HT-29 (cell line): ENCODE results near the gene KDM2B. TPM values are rescaled to one million over a fixed set of nuclear protein-coding genes. Genes with fewer than 3 reads are reported as not detected.

Experiments used
- DNase-seq: peaks from one replicate; pipeline ENCODE4 v3.0.0-alpha.2; 2015; ENCODE audit warnings: low spot score
- total RNA-seq: library from RNA; depleted of rRNA; stranded (reverse); fragments of >200 nt; shearing (Covaris generic); gene quantifications from 2 replicates; pipeline ENCODE4 v1.2.3, GENCODE V29; 2014; rRNA removed

KDM2B gene
- total RNA-seq = 29.6 and 38.4 TPM in 2 replicates

DNA sequence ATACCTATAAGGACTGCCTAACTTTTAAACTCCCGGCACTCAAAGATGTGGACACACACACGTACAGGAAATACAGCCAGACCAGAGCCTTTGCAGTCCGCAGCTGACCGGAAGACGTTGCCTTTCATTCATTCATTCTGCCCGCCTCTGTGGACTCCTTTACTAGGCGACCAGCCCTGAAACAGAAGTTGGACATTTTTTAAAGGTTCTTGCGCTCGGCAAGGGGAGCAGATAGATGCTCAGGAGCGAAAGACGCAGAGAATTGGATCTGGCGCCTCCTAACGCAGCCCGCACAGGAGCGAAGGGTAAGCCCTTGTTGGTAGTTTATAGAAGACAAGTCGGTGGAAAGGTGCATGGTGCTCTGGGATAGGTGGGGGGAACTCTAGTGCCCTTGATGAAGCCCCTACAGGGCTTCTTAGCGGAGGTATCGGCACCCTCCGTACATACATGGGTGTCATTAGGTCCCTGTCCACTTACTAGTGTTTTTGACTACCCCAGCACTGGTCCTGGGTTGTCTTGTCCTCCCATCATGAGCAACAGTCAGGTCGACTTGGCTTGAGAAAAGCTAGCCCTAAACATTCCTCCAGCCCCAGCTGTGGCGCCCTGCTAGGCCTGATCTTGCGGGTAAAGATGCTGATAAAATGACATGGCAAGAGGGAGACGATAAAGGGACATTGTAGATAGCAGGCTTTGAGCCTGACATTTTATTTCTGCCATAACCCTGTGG lies at the start of gene KDM2B:
TSS of gene KDM2B (minus strand) at position 65 of the 727 bp plus-strand sequence. CDS start 112 bp downstream, outside the sequence.
- no peak for DNase-seq

DNA sequence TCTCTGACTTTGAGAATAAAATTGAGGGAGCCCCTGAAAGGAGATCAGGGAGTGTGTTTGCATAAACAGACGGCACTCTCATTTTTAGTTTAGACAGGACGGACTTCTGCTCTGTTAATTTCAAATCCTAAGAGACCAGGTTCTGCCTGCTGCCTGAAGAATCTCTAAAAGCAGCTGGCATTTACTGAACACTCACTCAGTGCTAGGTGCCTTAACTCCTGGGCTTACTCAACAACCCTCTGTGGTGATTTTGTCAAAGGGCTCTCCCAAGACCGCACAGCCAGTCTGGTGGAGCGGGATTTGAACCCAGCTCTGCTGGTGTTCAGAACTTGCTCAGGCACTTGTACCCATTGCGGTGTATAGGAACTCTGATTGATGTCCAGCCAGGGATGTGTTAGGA lies 47.7 kb upstream of the KDM2B start:
- no peak for DNase-seq

DNA sequence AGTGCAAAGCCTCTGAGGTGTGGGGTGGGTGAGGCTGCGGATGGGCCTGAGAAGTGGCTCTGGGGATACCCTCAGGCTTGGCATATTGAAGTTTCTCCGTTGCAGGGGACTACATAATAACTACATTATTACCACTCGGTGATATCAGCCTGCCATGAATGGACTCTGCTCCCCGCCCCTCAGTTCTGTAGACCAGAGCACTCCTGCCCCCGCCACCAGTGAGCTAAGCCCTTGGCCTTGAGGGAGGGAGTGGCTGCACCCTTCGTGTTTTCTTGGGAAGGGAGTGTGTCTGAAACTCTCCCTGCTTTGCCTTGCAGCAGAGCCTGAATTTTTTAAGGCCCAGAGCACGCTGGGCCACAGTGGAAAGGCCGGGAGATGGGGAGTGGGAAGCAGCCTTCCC lies 47.2 kb upstream of the KDM2B start:
- no peak for DNase-seq

DNA sequence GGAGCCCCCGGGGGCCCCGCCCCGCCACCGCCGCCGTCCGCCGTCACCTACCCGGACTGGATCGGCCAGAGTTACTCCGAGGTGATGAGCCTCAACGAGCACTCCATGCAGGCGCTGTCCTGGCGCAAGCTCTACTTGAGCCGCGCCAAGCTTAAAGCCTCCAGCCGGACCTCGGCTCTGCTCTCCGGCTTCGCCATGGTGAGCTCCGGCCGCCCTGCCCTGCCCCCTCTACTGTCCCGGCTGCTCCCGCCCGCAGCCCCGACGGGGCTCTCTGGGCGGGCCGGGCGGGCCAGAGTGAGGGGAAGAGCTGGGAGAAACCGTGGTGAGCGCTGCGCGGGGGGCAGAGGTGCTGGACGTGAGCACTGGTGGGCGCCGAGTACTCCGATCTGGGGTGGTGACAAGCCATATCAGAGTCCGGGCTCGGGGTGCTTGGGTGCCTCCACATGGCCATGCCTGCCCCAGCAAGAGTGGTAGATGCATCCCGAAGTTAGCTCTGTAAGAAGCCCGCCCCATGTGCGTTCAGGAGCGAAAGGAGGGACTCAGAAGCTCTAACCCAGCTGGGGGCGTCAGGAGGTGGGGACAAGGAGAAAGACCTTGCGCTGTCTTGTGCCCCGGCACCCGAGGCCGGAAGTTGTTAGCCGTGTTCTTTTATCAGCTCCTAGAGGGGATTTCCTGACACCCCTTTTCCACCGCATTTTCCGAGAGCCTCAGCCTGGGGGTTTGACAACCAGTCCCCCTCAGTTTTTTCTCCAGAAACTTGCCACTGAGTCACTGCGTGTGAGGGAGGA lies 46.2 kb upstream of the KDM2B start:
- DNase-seq = peak; percentile 77

DNA sequence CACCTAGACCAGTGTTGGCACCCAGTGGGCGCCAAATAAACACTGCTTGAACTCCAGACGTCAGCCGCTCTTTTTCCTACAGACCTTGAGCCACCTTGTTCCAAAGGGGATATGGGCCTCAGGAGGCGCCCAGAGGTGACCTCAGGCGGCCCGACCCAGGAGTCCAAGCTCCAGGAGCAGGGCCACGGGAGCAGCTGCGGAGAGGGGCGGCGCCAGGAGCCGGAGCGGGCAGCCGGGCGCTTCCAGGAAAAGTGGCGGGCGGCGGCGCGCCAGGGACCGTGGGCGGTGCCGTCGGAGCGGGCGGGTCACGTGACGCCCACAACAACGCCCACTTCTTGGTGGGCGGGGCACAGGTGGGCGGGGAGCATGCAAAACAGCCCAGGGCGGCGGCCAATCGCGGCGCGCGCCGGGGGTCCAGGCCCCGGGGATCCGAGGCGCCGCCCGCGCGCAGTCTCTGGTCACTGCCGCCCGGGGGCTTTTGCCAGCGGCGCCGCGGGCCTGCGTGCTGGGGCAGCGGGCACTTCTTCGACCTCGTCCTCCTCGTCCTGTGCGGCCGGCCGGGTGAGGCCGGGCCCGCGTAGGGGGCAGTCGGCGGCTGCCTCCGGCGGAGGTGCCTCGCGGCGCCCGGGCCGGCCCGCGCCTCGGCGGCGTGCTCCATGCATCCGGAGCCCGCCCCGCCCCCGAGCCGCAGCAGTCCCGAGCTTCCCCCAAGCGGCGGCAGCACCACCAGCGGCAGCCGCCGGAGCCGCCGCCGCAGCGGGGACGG lies 45.4 kb upstream of the KDM2B start, which contains the start of gene ORAI1:
TSS of gene ORAI1 (plus strand) at position 444 of the 766 bp plus-strand sequence.
- peak; percentile 95 for DNase-seq

DNA sequence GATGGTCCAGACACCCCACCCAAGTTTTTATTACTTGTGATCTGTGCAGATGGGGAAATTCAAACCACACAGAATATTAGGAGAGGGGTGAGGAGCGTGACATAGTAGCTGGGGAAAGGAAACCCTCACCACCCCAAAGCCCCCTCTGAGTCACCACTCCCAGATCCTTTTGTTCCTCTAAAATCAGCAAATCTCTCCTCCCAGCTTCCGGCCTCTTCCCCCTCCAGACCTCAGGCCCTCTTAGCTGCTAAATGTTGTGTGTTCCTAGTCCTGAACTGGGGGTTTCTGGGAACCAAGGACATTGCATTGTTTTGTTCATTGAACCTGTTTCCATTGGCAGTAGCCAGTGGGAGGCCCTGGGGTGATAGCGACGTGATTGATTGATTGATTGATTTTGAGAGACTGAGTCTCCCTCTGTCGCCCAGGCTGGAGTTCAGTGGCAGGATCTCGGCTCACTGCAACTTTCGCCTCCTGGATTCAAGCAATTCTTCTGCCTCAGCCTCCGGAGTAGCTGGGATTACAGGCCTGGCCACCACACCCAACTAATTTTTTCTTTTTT lies 39.6 kb upstream of the KDM2B start:
- no peak for DNase-seq

DNA sequence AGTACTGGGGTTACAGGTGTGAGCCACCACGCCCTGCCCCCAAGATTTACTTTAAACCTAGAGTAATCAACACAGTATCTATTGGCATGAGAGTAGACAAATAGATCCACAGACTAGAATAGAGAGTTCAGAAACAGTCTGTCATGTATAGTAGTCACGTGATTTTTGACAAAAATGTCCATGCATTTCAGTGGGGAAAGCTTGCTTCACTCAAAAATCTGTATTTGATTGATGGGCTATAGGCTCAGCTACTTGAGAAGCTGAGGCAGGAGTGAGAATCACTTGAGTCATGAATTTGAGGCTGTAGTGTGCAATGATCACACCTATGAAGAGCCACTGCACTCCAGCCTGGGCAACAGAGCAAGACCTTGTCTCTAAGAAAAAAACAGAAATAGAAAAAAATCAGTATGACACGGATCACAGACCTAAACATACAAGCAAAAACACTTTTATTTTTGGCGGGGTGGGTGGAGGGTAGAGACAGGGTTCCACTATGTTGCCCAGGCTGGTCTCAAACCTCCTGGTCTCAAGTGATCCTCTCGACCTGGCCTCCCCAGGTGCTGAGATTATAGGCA lies 37.9 kb upstream of the KDM2B start:
- DNase-seq = no peak

DNA sequence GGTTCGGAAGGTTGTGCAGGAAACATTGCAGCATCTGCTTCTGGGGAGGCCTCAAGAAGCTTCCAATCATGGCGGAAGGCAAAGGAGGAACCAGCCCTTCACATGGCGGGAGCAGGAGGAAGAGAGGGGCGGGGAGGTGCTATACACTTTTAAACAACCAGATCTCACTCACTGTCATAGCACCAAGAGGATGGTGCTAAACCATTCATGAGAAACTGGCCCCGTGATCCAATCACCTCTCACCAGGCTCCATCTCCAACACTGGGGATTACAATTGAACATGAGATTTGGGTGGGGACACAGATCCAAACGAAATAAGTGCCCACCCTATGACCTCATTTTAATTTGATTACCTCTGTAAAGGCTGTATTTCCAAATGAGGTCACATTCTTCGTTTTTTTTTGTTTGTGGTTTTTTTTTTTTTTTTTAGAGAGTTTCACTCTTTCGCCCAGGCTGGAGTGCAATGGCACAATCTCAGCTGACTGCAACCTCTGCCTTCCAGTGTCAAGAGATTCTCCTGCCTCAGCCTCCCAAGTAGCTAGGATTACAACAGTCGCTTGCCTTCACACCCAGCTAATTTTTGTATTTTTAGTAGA lies 34.1 kb upstream of the KDM2B start:
- DNase-seq = no peak

DNA sequence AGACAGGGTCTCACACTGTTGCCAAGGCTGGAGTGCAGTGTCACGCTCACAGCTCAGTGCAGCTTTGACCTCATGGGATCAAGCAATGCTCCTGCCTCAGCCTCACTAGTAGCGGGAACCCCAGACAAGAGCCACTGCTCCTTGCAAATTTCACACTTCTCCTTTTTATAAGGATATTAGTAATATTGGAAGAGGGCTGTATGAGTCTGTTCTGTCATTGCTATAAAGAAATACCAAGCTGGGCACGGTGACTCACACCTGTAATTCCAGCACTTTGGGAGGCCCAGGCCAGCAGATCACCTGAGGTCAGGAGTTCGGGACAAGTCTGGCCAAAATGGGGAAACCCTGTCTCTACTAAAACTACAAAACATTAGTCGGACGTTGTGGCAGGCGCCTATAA lies 32.6 kb upstream of the KDM2B start:
- no peak for DNase-seq

DNA sequence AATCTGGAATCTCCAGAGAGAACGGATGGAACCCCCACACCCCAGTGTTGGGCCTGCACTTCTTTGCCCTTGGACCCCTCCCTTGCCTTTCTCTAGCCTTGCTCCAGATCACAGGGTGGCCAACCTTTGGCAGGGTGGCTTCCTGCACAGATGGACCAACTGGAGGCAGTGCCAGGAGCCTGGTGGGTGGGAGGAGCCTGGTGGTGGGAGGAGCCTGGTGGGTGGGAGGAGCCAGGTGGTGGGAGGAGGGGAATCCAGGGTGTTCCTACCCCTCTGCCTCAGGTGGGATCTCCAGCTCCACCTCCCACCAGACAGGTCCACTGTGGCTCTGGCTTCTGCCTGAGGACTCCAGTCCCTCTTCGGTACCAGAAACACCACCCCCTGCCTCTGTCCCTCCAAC lies 30.5 kb upstream of the KDM2B start:
- DNase-seq = no peak

DNA sequence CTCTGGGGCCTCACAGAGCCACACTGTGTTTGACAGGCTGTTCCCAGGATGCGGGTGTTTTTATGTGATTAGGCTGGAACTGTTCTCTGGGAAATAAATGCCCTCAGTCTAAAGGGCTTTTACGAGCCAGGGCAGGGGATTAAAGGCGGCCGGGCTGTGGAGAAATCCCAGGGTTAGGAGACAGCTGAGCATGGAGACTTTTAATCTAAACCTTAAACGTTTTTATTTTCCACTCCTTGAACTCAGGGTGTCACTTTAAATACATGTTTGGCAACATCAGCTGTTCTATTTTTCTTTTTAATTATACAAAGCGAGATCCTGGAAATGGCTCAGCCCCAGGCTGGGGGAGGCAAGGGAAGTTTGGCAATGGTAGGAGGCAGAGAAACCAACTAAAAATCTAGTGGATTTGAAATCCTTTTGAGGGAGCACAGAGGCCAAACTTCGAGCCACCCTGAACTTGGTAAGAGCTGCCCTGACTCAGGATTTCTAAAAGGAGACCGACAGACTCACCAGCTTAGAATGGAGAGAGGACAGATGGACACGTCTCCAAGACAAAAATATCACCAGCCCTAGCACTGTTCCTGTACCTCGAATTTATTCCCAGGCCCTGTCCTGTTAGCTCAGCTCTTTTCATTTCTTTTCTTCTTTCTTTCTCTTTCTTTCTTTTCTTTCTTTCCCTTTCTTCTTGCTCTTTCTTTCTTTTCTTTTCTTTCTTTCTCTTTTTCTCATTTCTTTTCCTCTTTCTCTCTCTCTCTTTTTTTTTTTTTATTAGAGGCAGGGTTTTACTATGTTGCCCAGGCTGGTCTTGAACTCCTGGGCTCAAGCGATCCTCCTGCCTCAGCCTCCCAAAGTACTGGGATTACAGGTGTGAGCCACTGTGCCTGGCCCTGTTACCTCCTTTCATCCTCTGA lies 29.7 kb upstream of the KDM2B start:
- DNase-seq = no peak

DNA sequence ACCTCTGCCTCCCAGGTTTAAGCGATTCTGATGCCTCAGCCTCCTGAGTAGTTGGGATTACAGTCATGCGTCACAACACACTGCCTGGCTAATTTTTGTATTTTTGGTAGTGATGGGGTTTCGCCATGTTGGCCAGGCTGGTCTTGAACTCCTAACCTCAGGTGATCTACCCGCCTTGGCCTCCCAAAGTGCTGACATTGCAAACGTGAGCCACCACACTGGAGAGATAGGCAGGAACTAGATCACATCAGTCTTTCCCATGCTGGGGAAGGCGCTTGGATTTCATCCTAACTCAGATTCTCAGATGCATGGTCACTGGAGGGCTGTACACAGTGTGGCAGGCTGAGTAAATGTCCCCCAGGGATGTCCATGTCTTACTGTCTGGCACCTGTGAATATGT lies 27.5 kb upstream of the KDM2B start:
- DNase-seq = no peak

DNA sequence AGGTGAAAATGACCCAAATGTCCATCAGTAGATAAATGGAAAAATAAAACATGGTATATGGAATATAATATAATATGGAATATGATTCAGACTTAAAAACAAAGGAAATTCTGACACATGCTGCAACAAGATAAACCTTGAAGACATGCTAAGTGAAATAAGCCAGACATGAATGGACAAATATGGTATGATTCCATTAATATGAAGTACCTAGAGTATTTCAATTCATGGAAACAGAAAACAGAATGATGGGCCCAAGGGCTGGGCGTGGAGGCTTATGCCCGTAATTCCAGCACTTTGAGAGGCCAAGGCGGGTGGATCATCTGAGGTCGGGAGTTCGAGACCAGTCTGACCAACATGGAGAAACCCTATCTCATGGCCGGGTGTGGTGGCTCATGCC lies 22.8 kb upstream of the KDM2B start:
- DNase-seq = no peak

DNA sequence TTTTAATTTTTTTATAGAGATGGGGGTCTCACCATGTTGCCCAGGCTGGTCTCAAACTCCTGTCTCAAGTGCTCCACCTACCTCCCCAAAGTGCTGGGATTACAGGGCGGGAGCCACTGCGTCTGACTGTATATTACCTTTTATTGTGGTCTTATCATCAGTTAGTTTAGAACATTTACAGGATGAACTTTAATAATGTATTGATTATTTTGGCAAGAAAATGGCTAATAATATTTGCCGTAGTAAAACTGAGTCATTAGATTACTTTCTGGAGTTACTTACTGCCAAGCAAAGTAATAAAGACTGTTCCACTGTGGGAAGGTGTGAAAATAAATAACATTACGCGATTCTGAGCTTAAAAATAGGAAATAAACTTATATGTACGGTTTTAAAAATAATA lies 21.9 kb upstream of the KDM2B start:
- DNase-seq = no peak

DNA sequence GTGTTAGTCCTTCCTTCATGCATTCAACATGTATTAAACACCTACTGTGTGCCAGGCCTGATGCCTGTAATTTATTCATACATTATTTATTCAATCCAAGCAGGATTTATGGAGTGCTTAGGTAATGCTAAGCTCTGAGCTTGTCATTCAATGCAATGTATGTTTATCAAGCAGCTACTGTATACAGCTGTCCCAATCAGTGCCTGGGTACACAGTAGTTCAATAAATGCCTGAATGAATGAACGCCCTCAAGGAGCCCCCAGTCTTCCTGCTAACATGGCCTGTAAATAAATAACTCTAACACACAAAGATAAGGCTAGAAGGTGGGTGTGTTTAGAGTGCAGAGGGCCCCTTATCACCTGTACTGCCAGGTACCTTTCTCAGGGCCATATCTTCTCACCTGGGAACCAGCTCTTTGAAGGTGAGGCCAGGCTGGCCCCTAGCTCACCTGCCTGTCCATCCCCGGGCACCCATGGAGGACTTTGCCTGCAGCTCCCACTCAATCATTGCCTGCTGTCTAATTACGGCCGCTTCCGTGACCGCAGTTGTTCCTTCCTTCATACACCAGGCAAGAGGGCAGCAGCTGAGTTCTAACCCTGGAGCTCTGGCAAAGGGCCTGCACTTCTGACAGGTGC lies 20.0 kb upstream of the KDM2B start:
- DNase-seq = no peak

DNA sequence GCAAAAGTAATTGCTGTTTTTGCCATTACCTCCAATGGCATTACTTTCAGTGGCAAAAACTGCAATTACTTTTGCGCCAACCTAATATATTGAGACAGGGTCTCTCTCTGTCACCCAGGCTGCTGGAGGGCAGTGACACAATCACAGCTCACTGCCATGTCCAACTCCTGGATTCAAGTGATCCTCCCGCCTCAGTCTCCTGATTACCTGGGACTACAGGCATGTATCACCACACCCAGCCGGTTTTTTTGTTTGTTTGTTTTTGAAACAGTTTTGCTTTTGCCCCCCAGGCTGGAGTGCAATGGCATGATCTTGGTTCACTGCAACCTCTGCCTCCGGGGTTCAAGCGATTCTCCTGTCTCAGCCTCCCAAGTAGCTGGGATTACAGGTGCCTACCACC lies 15.7 kb upstream of the KDM2B start:
- DNase-seq = no peak

DNA sequence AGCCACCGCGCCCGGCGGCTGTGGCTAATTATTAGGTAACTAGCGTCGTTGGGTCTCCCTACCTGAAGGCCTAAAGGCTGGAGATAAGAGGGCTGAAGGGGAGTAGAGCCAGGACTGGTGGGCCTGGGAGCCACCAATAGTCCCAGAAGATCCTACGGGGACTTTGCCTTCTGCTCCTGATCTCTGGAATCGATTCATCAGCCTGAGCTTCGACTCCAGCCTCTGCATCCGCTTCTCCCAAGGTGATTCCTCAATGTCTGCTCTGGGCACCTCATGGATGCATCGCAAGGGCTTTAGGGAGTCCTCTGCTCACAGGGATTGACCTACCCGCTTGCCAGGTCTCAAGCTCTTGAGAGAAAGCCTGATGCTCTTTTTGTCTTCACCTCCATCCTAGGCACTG lies 14.7 kb upstream of the KDM2B start:
- DNase-seq = no peak

DNA sequence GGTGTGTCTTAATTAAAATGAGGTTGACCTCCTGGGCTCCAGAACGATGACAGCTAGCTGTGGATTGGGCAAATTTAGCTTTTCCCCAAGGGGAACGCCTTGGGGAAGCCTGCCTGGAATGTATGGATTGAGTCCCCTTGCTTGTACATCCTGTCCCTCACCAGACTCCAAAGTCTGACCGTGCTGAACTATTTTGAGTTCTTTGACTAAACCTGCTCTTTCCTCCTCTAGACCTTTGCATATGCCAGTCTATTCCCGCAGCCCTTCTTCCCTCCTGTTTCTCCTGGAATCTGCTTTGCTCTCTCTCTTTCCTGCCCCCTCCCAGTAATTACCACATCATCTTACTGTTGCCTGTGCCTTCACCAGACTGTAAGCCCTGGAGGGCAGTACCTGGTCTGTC lies 11.5 kb upstream of the KDM2B start:
- no peak for DNase-seq

DNA sequence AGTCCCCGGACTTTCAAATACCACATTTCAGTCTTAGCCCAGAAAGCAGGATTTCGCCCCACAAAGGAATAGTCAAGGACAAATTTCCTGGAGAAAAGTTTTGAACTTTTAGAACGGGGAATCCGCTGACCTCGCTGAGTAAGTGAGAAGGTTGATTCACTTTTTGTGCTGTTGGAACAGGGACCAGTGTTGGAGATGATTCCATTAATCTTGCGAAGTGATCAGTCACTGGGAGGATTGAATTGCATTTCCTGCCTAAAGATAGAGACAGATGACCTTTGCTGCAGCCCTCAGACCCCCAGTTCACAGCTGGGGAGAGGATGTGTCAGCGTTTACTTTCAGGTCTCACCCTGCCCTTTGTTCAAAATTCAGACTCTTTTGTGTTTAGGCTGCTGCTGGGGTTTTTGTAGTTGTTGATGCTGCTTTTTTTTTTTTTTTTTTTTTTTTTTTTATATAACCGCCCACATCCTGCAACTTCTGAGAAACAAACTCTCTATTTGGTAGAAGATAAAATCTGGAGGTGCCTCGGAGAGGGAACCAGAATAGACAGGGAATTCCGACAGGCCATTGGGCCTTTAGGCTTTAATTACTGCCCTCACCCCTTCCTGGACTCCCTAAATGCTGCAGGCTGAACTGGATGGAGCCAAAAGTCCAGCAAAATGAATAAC lies 9.8 kb upstream of the KDM2B start:
- no peak for DNase-seq
